IMR-90 (cell line): ENCODE measurements around the gene FOXC1. TPM values are rescaled to one million over a fixed set of nuclear protein-coding genes. Genes with fewer than 3 reads are reported as not detected.

Experiments used
- ATAC-seq: fragments of 200-7000 bp; cut with Tn5 transposase; 2 replicates; pipeline ENCODE4 v1.9.1; 2020; ENCODE audit warnings: low read depth, mild to moderate bottlenecking, moderate library complexity
- BruUV-seq: library from RNA; stranded (reverse); fragments of 400-500 nt; replicated peaks from 2 replicates; lab custom pipeline; 2021; lab: Mats Ljungman, UMichigan
- CTCF ChIA-PET: fragments of 300-600 bp; formaldehyde crosslinking; extraction: SDS; loops from one replicate; lab custom pipeline; 2021; ENCODE audit warnings: antibody characterized with exemption; lab: Yijun Ruan, JAX
- POLR2A ChIA-PET: fragments of 300-600 bp; sonication (Branson Sonifier 250); formaldehyde crosslinking; loops from one replicate; lab custom pipeline; 2022; ENCODE audit warnings: antibody characterized with exemption; ENCODE audit not compliant: unreplicated experiment; lab: Charles Lee
- DNase-seq: peaks from one replicate; pipeline ENCODE4 v3.0.0; 2013
- H2AFZ ChIP-seq: replicated peaks from 2 replicates; pipeline ENCODE3; 2013; ENCODE audit warnings: low read length, mild to moderate bottlenecking; ENCODE audit not compliant: poor library complexity
- H2AK5ac ChIP-seq: 2 replicates; pipeline ENCODE4 v1.6.1; 2013; ENCODE audit warnings: low read depth, low read length, inconsistent platforms
- H2AK9ac ChIP-seq: replicated peaks from 2 replicates; pipeline ENCODE3; 2013; ENCODE audit warnings: mild to moderate bottlenecking, low read depth, low read length, moderate library complexity; ENCODE audit not compliant: poor library complexity
- H2BK120ac ChIP-seq: 2 replicates; pipeline ENCODE4 v1.6.1; 2013; ENCODE audit warnings: low read depth, low read length, inconsistent platforms
- H2BK15ac ChIP-seq: 3 replicates; pipeline ENCODE4 v1.6.1; 2013; ENCODE audit warnings: low read depth, low read length, inconsistent platforms
- H2BK20ac ChIP-seq: 2 replicates; pipeline ENCODE4 v1.6.1; 2013; ENCODE audit warnings: low read depth, mild to moderate bottlenecking, inconsistent platforms, low read length, moderate library complexity
- H2BK5ac ChIP-seq: 2 replicates; pipeline ENCODE4 v1.6.1; 2013; ENCODE audit warnings: mild to moderate bottlenecking, low read depth, low read length, inconsistent platforms; ENCODE audit not compliant: poor library complexity, severe bottlenecking
- H3K14ac ChIP-seq: replicated peaks from 2 replicates; pipeline ENCODE4 v1.6.1; 2013; ENCODE audit warnings: low read depth, low read length, inconsistent platforms
- H3K18ac ChIP-seq: 2 replicates; pipeline ENCODE4 v1.6.1; 2013; ENCODE audit warnings: low read depth, low read length, control low read depth
- H3K23ac ChIP-seq: 2 replicates; pipeline ENCODE4 v1.6.1; 2013; ENCODE audit warnings: low read depth, low read length, inconsistent platforms
- H3K27ac ChIP-seq: 2 replicates; pipeline ENCODE4 v1.5.1; 2013; ENCODE audit warnings: mild to moderate bottlenecking, control low read depth, low read length; ENCODE audit not compliant: insufficient read depth
- H3K27me3 ChIP-seq: 2 replicates; pipeline ENCODE4 v1.6.1; 2013; ENCODE audit warnings: low read length; ENCODE audit not compliant: control insufficient read depth, insufficient read depth
- H3K36me3 ChIP-seq: 2 replicates; pipeline ENCODE4 v1.6.1; 2013; ENCODE audit warnings: low read length, mixed read lengths; ENCODE audit not compliant: control insufficient read depth, insufficient read depth
- H3K4ac ChIP-seq: 2 replicates; pipeline ENCODE4 v1.6.1; 2013; ENCODE audit warnings: low read depth, low read length, inconsistent platforms
- H3K4me1 ChIP-seq: 2 replicates; pipeline ENCODE4 v1.6.1; 2013; ENCODE audit warnings: low read length, mixed read lengths; ENCODE audit not compliant: control insufficient read depth, insufficient read depth
- H3K4me2 ChIP-seq: 2 replicates; pipeline ENCODE4 v1.6.1; 2013; ENCODE audit warnings: low read depth, mild to moderate bottlenecking, control low read depth, low read length, moderate library complexity
- H3K4me3 ChIP-seq: 2 replicates; pipeline ENCODE4 v1.5.1; 2013; ENCODE audit warnings: low read depth, mild to moderate bottlenecking, control low read depth, low read length, moderate library complexity; ENCODE audit not compliant: insufficient read depth
- H3K56ac ChIP-seq: 2 replicates; pipeline ENCODE4 v1.6.1; 2013; ENCODE audit warnings: low read length, inconsistent platforms; ENCODE audit not compliant: insufficient read depth; ENCODE audit errors: extremely low read depth
- H3K79me1 ChIP-seq, 2 experiments: 2 replicates each; pipeline ENCODE4 v1.6.1; 2013; ENCODE audit warnings: low read length in 2 of 2, inconsistent platforms in 1 of 2, low read depth in 1 of 2
- H3K9ac ChIP-seq: 2 replicates; pipeline ENCODE4 v1.6.1; 2013; ENCODE audit warnings: low read depth, low read length, control low read depth
- H3K9me1 ChIP-seq: 2 replicates; pipeline ENCODE4 v1.6.1; 2013; ENCODE audit warnings: low read length, inconsistent platforms; ENCODE audit not compliant: insufficient read depth
- H3K9me3 ChIP-seq: 2 replicates; pipeline ENCODE4 v1.6.1; 2013; ENCODE audit warnings: low read length; ENCODE audit not compliant: control insufficient read depth, insufficient read depth
- H4K20me1 ChIP-seq: 2 replicates; pipeline ENCODE4 v1.6.1; 2013; ENCODE audit warnings: low read length, inconsistent platforms; ENCODE audit not compliant: insufficient read depth
- H4K5ac ChIP-seq: 2 replicates; pipeline ENCODE4 v1.6.1; 2013; ENCODE audit warnings: mild to moderate bottlenecking, low read depth, low read length, control low read depth
- H4K8ac ChIP-seq, 2 experiments: 2 replicates each; pipeline ENCODE4 v1.6.1; 2013; ENCODE audit warnings: low read depth in 2 of 2, low read length in 2 of 2, control low read depth in 1 of 2, inconsistent platforms in 1 of 2
- H4K91ac ChIP-seq: 2 replicates; pipeline ENCODE4 v1.6.1; 2013; ENCODE audit warnings: low read depth, low read length, inconsistent platforms; ENCODE audit not compliant: insufficient read depth
- MXI1 ChIP-seq: IDR thresholded peaks from 2 replicates; pipeline ENCODE4 v1.6.1; 2012; ENCODE audit warnings: low read depth, mild to moderate bottlenecking, low read length, moderate library complexity, borderline replicate concordance
- NFE2L2 ChIP-seq: fragments of 150-350 bp; IDR thresholded peaks from 2 replicates; pipeline ENCODE4 v1.6.1; 2016; ENCODE audit warnings: low read depth, mild to moderate bottlenecking, low read length
- RAD21 ChIP-seq: IDR thresholded peaks from 2 replicates; pipeline ENCODE4 v1.6.1; 2012; ENCODE audit warnings: low read length, improper control_type of control experiment
- WGBS, 2 experiments: methylation state at CpG; one replicate each; pipeline versions ENCODE4 v1.1.5 to v1.1.7; 2013; ENCODE audit warnings: missing lambda C conversion rate in 2 of 2; ENCODE audit not compliant: insufficient read length in 1 of 2; ENCODE audit errors: extremely low coverage in 2 of 2; 5-methylcytosine and 5-hydroxymethylcytosine counted together
- dilution Hi-C: fragments of 300-500 bp; cut with HindIII; formaldehyde crosslinking; loops from one replicate; pipeline ENCODE4 v1.14.3; 2018; ENCODE audit warnings: low sequenced_read_pairs; ENCODE audit not compliant: unreplicated experiment
- in situ Hi-C: fragments of 300-500 bp; cut with MboI; formaldehyde crosslinking; loops from 3 replicates; pipeline ENCODE4 v1.14.3; 2019; ENCODE audit warnings: low sequenced_read_pairs, inconsistent platforms, mixed read lengths
- intact Hi-C: fragments of 100-400 bp; cut with micrococcal nuclease; formaldehyde crosslinking; loops from 2 replicates; pipeline ENCODE4 v1.10.0; 2022
- polyA plus RNA-seq, 3 experiments: library from polyadenylated mRNA; depleted of rRNA; stranded (reverse); fragments of >200 nt; gene quantifications; 2 replicates each; pipeline ENCODE4 v1.2.3, GENCODE V29; 2012; ENCODE audit warnings: low replicate concordance in 1 of 3
- total RNA-seq: library from RNA; depleted of rRNA; stranded (reverse); fragments of >200 nt; gene quantifications from 2 replicates; pipeline ENCODE4 v1.2.3, GENCODE V29; 2012

Gene FOXC1
- total and polyA plus RNA-seq, 2 of the 4 experiments (the other 2 are of a cell fraction): 1.3 to 4.0 TPM

GRCh38 chr6:1577146-1577680 is 32.5 kb upstream of the FOXC1 start:
- no peak overlapping the region for H2BK5ac ChIP-seq
- no peak overlapping the region for H3K4me2 ChIP-seq
- intact Hi-C loops (no loop called here), dilution Hi-C loops (no loop called here), in situ Hi-C loops (no loop called here)
- ChIA-PET POLR2A (no interaction called here), CTCF (no interaction called here)
- H2AFZ ChIP-seq: no peak overlapping the region
- H4K91ac ChIP-seq: no peak overlapping the region
- ATAC-seq (no peak), DNase-seq (no peak)
- no peak overlapping the region for H3K27ac ChIP-seq
- no peaks in the 10 kb centered on the region for H3K36me3 ChIP-seq
- BruUV-seq: no TSS peak
- no peak overlapping the region for H3K23ac ChIP-seq
- no peak overlapping the region for H3K56ac ChIP-seq
- no peak overlapping the region for H2AK5ac ChIP-seq
- no peak overlapping the region for H2AK9ac ChIP-seq
- WGBS, 2 experiments: 83% methylated on average over 4 of the region's 11 CpGs; no CpG with 5 or more reads in 1 of the 2 experiments
- no peak overlapping the region for H3K14ac ChIP-seq
- H3K4ac ChIP-seq: no peak overlapping the region
- no peak overlapping the region for H3K18ac ChIP-seq
- H3K4me1 ChIP-seq: peaks cover 2% of the 10 kb centered on the region; the same call in 1 of the 2 replicates
- TF ChIP-seq MXI1: no peak
- no peak for TF ChIP-seq RAD21
- no peak for TF ChIP-seq NFE2L2
- H3K9me3 ChIP-seq: no peaks in the 10 kb centered on the region; the same call in 1 of the 2 replicates
- H4K8ac ChIP-seq: no peak overlapping the region
- H3K4me3 ChIP-seq: no peak overlapping the region
- H2BK20ac ChIP-seq: no peak overlapping the region
- H2BK15ac ChIP-seq: no peak overlapping the region
- H3K9me1 ChIP-seq: no peaks in the 10 kb centered on the region; the same call in 1 of the 2 replicates
- H4K20me1 ChIP-seq: no peaks in the 10 kb centered on the region
- no peak overlapping the region for H2BK120ac ChIP-seq
- no peak overlapping the region for H4K5ac ChIP-seq
- H3K9ac ChIP-seq: no peak overlapping the region
- H3K27me3 ChIP-seq: peaks cover 2% of the 10 kb centered on the region
- no peaks in the 10 kb centered on the region for H3K79me1 ChIP-seq
